Uterus (tissue), 2 donors: ENCODE results near the gene NPR2.

Source experiments
- CTCF ChIP-seq, 4 experiments: fragments of 200-600 bp in 2 of 4; fragments of 450-650 bp in 2 of 4; sonication (generic) in 2 of 4; IDR thresholded peaks; one replicate each; pipeline ENCODE4 v1.5.1; 2016 to 2019; ENCODE audit warnings: antibody characterized with exemption in 4 of 4, mild to moderate bottlenecking in 2 of 4, moderate library complexity in 1 of 4
- POLR2A ChIP-seq, 2 donors: fragments of 450-650 bp; IDR thresholded peaks; one replicate each; pipeline ENCODE4 v1.6.1; 2016; ENCODE audit warnings: antibody characterized with exemption in 2 of 2, mild to moderate bottlenecking in 1 of 2, moderate library complexity in 1 of 2

- TF ChIP-seq CTCF (IDR thresholded peaks at IDR 0.05) (no peak), POLR2A (IDR thresholded peaks at IDR 0.05) (no peak)
Observed at GRCh38 chr9:35759795-35760194, 31.6 kb upstream of the NPR2 start.
